HG02610 (cell line): ENCODE measurements around the gene PLCB4.
"Not testable (repeated sequence)": the region's sequence is repeated elsewhere in the genome, so short reads cannot be mapped to it uniquely, and the experiment has no call there.

Experiments used
- ATAC-seq: cut with Tn5 transposase; IDR thresholded peaks from one replicate; pipeline ENCODE4 v1.9.1; 2021; ENCODE audit warnings: mild to moderate bottlenecking, moderate library complexity; ENCODE audit not compliant: unreplicated experiment

Gene PLCB4

GRCh38 chr20:9068841-9069663 lies at the start of gene PLCB4:
PLCB4 (plus strand) TSS chr20:9069087; CDS start chr20:9307815, 238,728 bp downstream.
- no peak for ATAC-seq

DNA sequence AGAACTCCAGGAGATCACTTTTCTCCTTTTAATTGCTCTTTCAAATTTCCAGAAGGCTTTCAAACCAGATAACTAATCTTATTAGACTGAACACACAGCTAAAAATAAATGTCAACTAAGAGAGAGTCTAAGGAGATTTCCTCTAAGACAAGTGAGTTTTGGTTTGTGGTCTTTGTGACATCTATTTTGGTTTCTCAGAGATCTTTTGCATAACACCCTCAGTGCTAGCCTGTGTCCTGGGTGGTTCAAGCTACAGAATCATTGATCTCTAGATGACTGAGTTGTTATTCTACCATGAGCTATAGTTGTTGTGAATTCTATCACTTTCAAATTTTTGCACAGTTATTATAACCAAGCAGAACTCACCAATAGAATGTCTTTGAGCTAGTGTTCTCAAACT lies 49.1 kb upstream of the PLCB4 start:
- peak; percentile 66 for ATAC-seq

DNA sequence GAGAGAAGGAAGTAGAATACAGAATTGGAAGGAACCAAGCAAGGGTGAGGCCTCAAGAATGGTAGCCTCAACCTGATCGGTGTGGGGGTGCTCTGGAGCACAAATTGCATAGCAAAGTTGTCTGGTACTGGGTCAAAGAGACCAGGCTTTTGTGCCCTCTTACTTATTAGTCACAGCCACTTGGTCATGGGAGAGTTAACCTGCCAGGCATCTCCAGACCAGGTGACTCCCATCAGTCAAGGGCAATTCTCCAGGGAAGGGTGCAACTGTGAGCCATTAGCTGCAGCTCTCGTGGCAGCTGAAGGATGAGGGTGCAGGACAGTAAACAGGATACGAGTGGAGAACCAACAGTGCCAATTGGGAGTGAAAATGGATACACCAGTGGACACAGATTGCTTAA lies 47.7 kb upstream of the PLCB4 start:
- ATAC-seq = no peak

GRCh38 chr20:9021699-9022098 lies 47.2 kb upstream of the PLCB4 start:
- no peak for ATAC-seq

DNA sequence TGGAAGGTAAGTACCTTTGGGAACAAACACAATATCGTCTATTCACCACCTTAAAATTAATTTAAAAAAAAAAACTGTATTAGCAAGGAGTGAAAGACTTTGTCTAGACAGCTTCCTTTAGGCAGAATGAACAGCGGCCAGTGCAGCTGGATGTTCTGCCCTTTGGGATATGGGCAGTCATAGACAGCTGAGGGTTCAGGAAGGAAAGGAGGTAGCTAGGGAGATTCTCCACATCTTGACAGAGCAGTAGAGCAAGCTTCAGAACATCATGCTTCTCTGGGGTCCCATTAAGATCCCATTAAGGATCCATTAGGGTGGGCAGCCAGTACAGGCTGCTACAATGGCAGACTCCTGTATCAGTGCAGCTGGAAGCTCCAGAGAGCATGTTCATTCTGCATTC lies 46.5 kb upstream of the PLCB4 start:
- ATAC-seq = no peak

DNA sequence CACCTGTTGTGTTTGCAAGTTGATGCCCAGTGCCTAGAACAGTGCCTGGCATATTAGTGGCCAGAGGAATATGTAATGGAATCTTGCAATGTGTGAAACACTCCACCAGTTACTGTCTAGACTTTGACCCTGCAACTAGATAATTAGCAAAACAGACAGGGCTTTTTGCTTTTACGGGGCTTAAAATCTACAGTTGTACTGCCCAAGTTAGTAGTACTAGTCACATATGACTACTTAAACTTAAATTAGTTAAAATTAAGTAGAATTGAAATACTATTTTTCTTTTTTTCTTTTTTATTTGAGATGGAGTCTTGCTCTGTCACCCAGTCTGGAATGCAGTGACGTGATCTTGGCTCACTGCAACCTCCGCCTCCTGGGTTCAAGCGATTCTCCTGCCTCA lies 44.3 kb upstream of the PLCB4 start:
- no peak for ATAC-seq

GRCh38 chr20:9025011-9025410 lies 43.9 kb upstream of the PLCB4 start:
- ATAC-seq = no peak

DNA sequence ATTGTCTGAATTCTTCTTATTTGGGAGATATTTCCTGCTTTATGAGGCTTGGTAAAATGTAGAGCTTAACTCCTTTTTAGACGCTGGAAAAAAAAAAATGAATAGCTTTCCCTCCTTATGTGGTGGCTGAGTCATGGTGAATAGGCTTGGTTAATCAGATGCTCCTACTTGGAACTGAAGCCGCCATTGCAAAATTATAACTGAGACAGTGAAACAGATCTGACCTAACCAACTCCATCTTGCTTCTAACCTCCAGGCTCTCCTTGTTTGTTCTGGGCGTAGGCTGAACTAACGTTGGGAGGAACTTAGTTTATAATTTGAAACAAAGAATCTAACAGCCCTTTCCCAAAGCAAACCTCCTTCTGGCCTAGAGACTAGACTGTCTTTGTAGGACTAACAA lies 43.2 kb upstream of the PLCB4 start:
- no peak for ATAC-seq

GRCh38 chr20:9027626-9028025 lies 41.3 kb upstream of the PLCB4 start:
- no peak for ATAC-seq

DNA sequence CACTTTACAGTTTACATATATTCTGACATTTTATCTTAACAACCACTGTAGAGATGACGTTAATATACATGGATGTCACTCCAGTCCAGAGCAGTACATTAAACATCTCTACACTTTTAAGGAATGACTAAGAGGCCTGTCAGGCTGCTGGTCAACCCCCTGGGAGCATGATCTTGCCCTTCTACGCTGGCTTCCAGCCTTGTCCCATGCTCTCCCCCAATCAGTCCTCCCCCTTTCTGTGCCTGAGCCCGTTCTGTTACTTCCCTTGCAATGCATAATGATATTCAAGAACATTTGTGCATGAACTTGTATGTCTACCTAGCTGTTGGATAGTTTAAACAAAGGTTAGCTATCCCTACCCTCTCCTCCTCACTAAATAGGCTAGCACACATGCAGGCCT lies 40.5 kb upstream of the PLCB4 start:
- no peak for ATAC-seq

- ATAC-seq = no peak
These were observed 36.9 kb upstream of the PLCB4 start for GRCh38 chr20:9031991-9032390.

GRCh38 chr20:9032758-9033157 lies 36.1 kb upstream of the PLCB4 start:
- no peak for ATAC-seq

GRCh38 chr20:9035126-9035525 lies 33.8 kb upstream of the PLCB4 start:
- ATAC-seq = no peak

- ATAC-seq = no peak
These were observed 32.3 kb upstream of the PLCB4 start for GRCh38 chr20:9036593-9036992.

GRCh38 chr20:9038791-9039535 lies 29.9 kb upstream of the PLCB4 start:
- ATAC-seq = no peak

- ATAC-seq = no peak
These were observed 27.9 kb upstream of the PLCB4 start for GRCh38 chr20:9040863-9041524.

DNA sequence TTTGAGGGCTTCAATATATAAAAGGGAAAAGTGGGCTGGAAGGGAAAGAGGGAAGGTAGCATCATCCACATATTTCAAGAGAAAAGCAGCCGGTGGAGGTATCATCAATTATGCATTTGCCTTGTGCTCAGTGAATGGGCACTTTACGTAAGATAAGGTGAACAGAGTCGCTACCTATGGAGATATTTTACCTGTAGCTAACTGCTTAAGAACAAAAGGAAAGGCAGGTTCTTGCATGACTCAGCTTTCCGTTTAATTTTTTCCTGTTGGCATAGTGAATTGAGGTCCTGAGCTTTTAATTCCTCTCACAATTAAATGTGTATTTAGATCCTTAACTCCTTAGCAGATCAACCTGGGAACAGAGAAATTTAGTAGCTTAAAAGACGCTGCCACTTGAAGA lies 25.5 kb upstream of the PLCB4 start:
- no peak for ATAC-seq

- not testable (repeated sequence) for ATAC-seq
These were observed 21.0 kb upstream of the PLCB4 start for GRCh38 chr20:9047928-9048327.

GRCh38 chr20:9051508-9051907 lies 17.4 kb upstream of the PLCB4 start:
- no peak for ATAC-seq

- ATAC-seq = no peak
These were observed 16.8 kb upstream of the PLCB4 start for GRCh38 chr20:9052136-9052535.

DNA sequence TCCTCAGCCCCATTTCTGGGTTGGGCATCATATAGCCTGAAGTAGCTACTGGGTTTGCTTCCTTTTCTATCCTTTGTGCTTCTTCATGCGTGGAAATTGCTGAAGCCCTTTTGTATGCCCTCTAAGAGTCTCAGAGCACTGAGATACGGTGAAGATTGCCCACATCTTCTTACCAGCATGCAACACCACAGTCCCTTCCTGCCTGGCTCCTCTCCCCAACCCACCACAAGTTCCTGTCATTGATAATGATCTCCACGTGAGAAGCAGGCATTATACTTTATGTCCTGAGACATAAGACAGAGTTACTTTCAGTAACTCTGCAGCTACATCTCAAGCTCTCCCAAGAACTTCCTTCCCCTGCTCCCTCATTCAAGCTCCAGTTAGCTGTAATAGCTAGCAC lies 15.8 kb upstream of the PLCB4 start:
- no peak for ATAC-seq

GRCh38 chr20:9054176-9054575 lies 14.7 kb upstream of the PLCB4 start:
- no peak for ATAC-seq
